K562 (cell line): Measurements from ENCODE around the gene NR1D2. TPM values are rescaled to one million over a fixed set of nuclear protein-coding genes. Genes with fewer than 3 reads are reported as not detected.

Experiments
- CBX1 ChIP-seq: sonication (generic); IDR thresholded peaks from 2 replicates; pipeline ENCODE4 v1.6.1; 2016; ENCODE audit warnings: antibody characterized with exemption, low read depth, mild to moderate bottlenecking
- CBX8 ChIP-seq: fragments of 200-600 bp; sonication (generic); IDR thresholded peaks from 2 replicates; pipeline ENCODE4 v1.6.1; 2012; ENCODE audit warnings: borderline replicate concordance, mixed run types, low read depth, mild to moderate bottlenecking, moderate library complexity, mixed read lengths, low read length, control low read depth, inconsistent platforms; ENCODE audit not compliant: poor library complexity, severe bottlenecking; ENCODE audit errors: extremely low read depth
- CLOCK ChIP-seq: fragments of 250-450 bp; sonication (Bioruptor Pico); IDR thresholded peaks from 2 replicates; pipeline ENCODE4 v1.4.0; 2020; ENCODE audit warnings: mild to moderate bottlenecking, moderate library complexity, borderline replicate concordance
- E2F6 ChIP-seq, 2 experiments: IDR thresholded peaks; 2 replicates each; pipeline ENCODE4 v1.6.1; 2011; ENCODE audit warnings: borderline replicate concordance in 1 of 2, control low read depth in 1 of 2, low read depth in 1 of 2, low read length in 1 of 2, mild to moderate bottlenecking in 1 of 2, mixed read lengths in 1 of 2, moderate library complexity in 1 of 2; ENCODE audit not compliant: insufficient read depth in 1 of 2, insufficient read length in 1 of 2, poor library complexity in 1 of 2, severe bottlenecking in 1 of 2; ENCODE audit errors: extremely low read depth in 1 of 2
- ID3 ChIP-seq, 2 experiments: fragments of 250-450 bp in 1 of 2; fragments of 450-650 bp in 1 of 2; sonication (Bioruptor Pico) in 1 of 2; IDR thresholded peaks; 2 replicates each; pipeline versions ENCODE4 v1.6.1 to v1.8.0; 2016 to 2021; ENCODE audit warnings: mild to moderate bottlenecking in 2 of 2, moderate library complexity in 2 of 2, missing compliant biosample characterization in 1 of 2, missing genetic modification characterization in 1 of 2
- MAZ ChIP-seq, 2 experiments: fragments of 450-650 bp in 1 of 2; sonication (generic) in 1 of 2; formaldehyde crosslinking; IDR thresholded peaks in 1 of 2; conservative IDR thresholded peaks in 1 of 2; 2 replicates each; pipeline versions ENCODE4 v1.4.0 to v1.5.0; 2020; ENCODE audit warnings: mild to moderate bottlenecking in 1 of 2, missing genetic modification reagents in 1 of 2
- MEF2A ChIP-seq: IDR thresholded peaks from 2 replicates; pipeline ENCODE4 v1.6.1; 2011; ENCODE audit warnings: low read depth, mild to moderate bottlenecking, low read length, moderate library complexity; ENCODE audit not compliant: control insufficient read depth
- NFYB ChIP-seq: IDR thresholded peaks from 2 replicates; pipeline ENCODE4 v1.6.1; 2011; ENCODE audit warnings: mild to moderate bottlenecking, moderate library complexity; ENCODE audit not compliant: insufficient read length; ENCODE audit errors: extremely low read depth
- POLR2AphosphoS2 ChIP-seq: IDR thresholded peaks from 2 replicates; pipeline ENCODE4 v1.6.1; 2012; ENCODE audit warnings: low read length, improper control_type of control experiment
- POLR2G ChIP-seq: fragments of 200-400 bp; formaldehyde crosslinking; IDR thresholded peaks from 2 replicates; pipeline ENCODE4 v1.6.1; 2017; ENCODE audit warnings: low read depth, mild to moderate bottlenecking, antibody characterized with exemption, low read length, moderate library complexity
- SIN3B ChIP-seq: fragments of 450-650 bp; IDR thresholded peaks from 2 replicates; pipeline ENCODE4 v1.6.1; 2017; ENCODE audit warnings: low read depth, mild to moderate bottlenecking, moderate library complexity
- VEZF1 ChIP-seq: fragments of 200-800 bp; sonication (Bioruptor generic); IDR thresholded peaks from 2 replicates; pipeline ENCODE4 v1.6.1; 2017; ENCODE audit warnings: missing genetic modification characterization, missing compliant biosample characterization
- ZBTB7A ChIP-seq: IDR thresholded peaks from 2 replicates; pipeline ENCODE4 v1.6.1; 2011; ENCODE audit warnings: low read depth, mild to moderate bottlenecking, low read length, moderate library complexity, borderline replicate concordance; ENCODE audit not compliant: control insufficient read depth
- ZNF253 ChIP-seq: fragments of 250-450 bp; sonication (Bioruptor Pico); conservative IDR thresholded peaks from 2 replicates; pipeline ENCODE4 v1.6.1; 2021; ENCODE audit warnings: mild to moderate bottlenecking
- ZNF395 ChIP-seq: fragments of 200-800 bp; sonication (Bioruptor generic); IDR thresholded peaks from 2 replicates; pipeline ENCODE4 v1.6.1; 2017; ENCODE audit warnings: missing genetic modification characterization, missing compliant biosample characterization
- ZNF644 ChIP-seq: fragments of 200-800 bp; sonication (Bioruptor generic); IDR thresholded peaks from 2 replicates; pipeline ENCODE4 v1.6.1; 2016; ENCODE audit warnings: low read depth, missing genetic modification characterization, missing compliant biosample characterization
- polyA plus RNA-seq, 8 experiments: library from polyadenylated mRNA; depleted of rRNA in 4 of 8; stranded (reverse) in 5 of 8; unstranded in 3 of 8; fragments of >200 nt; fragmentation: Nextera tagmentation in 2 of 8; fragmentation: Illumina TruSeq in 1 of 8; extraction: Ambion mirVana in 2 of 8; extraction: Trizol in 1 of 8; gene quantifications; 2 replicates each; pipeline versions ENCODE4 v1.2.1 to v1.2.3, GENCODE V29; 2011 to 2014; ENCODE audit warnings: inconsistent platforms in 1 of 8, missing spikeins in 1 of 8
- total RNA-seq, 7 experiments: library from RNA; depleted of rRNA in 6 of 7; stranded (reverse); fragments of >200 nt in 6 of 7; fragmentation: Illumina TruSeq in 2 of 7; extraction: Trizol in 2 of 7; gene quantifications; 2 replicates each; pipeline versions ENCODE4 v1.2.1 to v1.2.3, GENCODE V29; 2011 to 2021; ENCODE audit warnings: low replicate concordance in 1 of 7
- TF ChIP-seq, protein P1 (sequence below): fragments of 450-650 bp; formaldehyde crosslinking; IDR thresholded peaks from 2 replicates; pipeline ENCODE4 v1.4.0; 2022; ENCODE audit warnings: mild to moderate bottlenecking, moderate library complexity

The NR1D2 gene
- total and polyA plus RNA-seq, 9 of the 15 experiments (the other 6 are each of a cell fraction or from before 2014, with no cell fraction given), result 1.2 to 5.5 (median 2.9) TPM

GRCh38 chr3:23945663-23945912, 502 bp downstream of the NR1D2 start (continued):
- no peak for TF ChIP-seq CBX8
- no peak for TF ChIP-seq CBX1
- peak; percentile 96 for TF ChIP-seq VEZF1 (CRISPR knock-in tag)
- TF ChIP-seq ZNF253 (CRISPR knock-in tag), result no peak
- peak; percentile 78 to 94 for TF ChIP-seq E2F6 (IDR thresholded peaks at IDR 0.05; ENCODE audit: borderline replicate concordance in 1 of 2, extremely low read depth in 1 of 2, insufficient read depth in 1 of 2, insufficient read length in 1 of 2, low read depth in 1 of 2, low read length in 1 of 2, poor library complexity in 1 of 2, severe bottlenecking in 1 of 2)
- TF ChIP-seq ID3 (CRISPR knock-in tag; IDR thresholded peaks at IDR 0.05), result no peak
- TF ChIP-seq ID3 (tag; IDR thresholded peaks at IDR 0.05), result no peak
- peak; percentile 100; the same call in 1 of the 2 replicates for TF ChIP-seq CLOCK
- TF ChIP-seq NFYB, result peak; percentile 48
- no peak for TF ChIP-seq POLR2AphosphoS2
- TF ChIP-seq ZNF644 (tag), result 0 out of 2 replicates have a peak, but pooled peaks have one; percentile 21
- peak; percentile 58 for TF ChIP-seq POLR2G
- no peak for TF ChIP-seq MAZ (CRISPR knock-in tag; conservative IDR thresholded peaks at IDR 0.05 in 1 of 2, IDR thresholded peaks at IDR 0.05 in 1 of 2)
- TF ChIP-seq MEF2A, result no peak
- TF ChIP-seq SIN3B, result peak; percentile 59; the same call in 1 of the 2 replicates
- TF ChIP-seq ZNF395 (CRISPR knock-in tag), result 0 out of 2 replicates have a peak, but pooled peaks have one; percentile 97
- TF ChIP-seq, protein P1, sequence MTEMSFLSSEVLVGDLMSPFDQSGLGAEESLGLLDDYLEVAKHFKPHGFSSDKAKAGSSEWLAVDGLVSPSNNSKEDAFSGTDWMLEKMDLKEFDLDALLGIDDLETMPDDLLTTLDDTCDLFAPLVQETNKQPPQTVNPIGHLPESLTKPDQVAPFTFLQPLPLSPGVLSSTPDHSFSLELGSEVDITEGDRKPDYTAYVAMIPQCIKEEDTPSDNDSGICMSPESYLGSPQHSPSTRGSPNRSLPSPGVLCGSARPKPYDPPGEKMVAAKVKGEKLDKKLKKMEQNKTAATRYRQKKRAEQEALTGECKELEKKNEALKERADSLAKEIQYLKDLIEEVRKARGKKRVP (CRISPR knock-in tag), result peak; percentile 9; the same call in 1 of the 2 replicates
- TF ChIP-seq ZBTB7A, result peak; percentile 3; the same call in 1 of the 2 replicates
